ENCODE measurements around the gene GLI2. TPM values are rescaled to one million over a fixed set of nuclear protein-coding genes. Genes with fewer than 3 reads are reported as not detected.

Gene GLI2
- total and polyA plus RNA-seq, 2 of the 4 experiments (the other 2 are of a cell fraction) = 3.8 to 26.0 TPM

DNA sequence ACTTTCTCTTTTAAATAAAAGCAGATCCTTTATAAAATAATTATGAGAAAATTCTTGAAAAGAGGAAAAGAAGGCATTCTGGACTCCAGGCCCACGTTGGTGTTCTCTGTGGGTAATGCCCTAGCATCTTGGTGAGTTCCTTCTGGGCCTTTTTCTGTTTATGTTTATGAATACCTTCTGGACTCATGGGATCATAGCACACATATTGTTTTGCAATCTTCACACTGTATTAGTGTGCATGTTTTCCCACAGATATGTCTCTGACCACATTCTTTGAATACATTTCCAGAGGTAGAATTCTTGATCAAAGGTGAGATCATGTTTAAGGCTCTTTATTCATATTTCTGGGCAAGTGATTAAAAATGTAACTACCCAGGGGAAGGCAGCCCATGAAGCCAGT, 15.9 kb downstream of the GLI2 start:
- no peaks in the 10 kb centered on the region for H3K9me3 ChIP-seq (ENCODE audit: control insufficient read depth, insufficient read depth, low read length)
- no peak overlapping the region for H2BK20ac ChIP-seq (ENCODE audit: low read depth, low read length)
- ATAC-seq (ENCODE audit: low read depth) = peak; percentile 66
- H2BK5ac ChIP-seq (ENCODE audit: low read depth, low read length, poor library complexity, severe bottlenecking) = peak overlapping the region; percentile 74
- POLR2A ChIA-PET (ENCODE audit: unreplicated experiment) = no interaction called here
- H3K27me3 ChIP-seq (ENCODE audit: control insufficient read depth, insufficient read depth, low read length) = no peaks in the 10 kb centered on the region
- no peak overlapping the region for H4K5ac ChIP-seq (ENCODE audit: low read depth, low read length)
- peaks cover 61% of the 10 kb centered on the region for H4K20me1 ChIP-seq (ENCODE audit: insufficient read depth, low read length)
- TSS peak; percentile 9 for BruUV-seq (replicated peaks)
- H4K8ac ChIP-seq (ENCODE audit: low read depth in 2 of 2, low read length in 2 of 2) = no peak overlapping the region
- WGBS, 2 experiments (ENCODE audit: extremely low coverage in 2 of 2, insufficient read length in 1 of 2) = 20% methylated on average over 1 of the region's 1 CpG; no CpG with 5 or more reads in 1 of the 2 experiments
- H3K27ac ChIP-seq (ENCODE audit: insufficient read depth, low read length) = no peak overlapping the region
- in situ Hi-C loops (cut with MboI; ENCODE audit: low sequenced_read_pairs) = no loop called here
- no peak overlapping the region for H4K91ac ChIP-seq (ENCODE audit: insufficient read depth, low read depth, low read length)
- no peak overlapping the region; the same call in 2 of the 3 replicates for H2BK15ac ChIP-seq (ENCODE audit: low read depth, low read length)
- no peak overlapping the region for H3K56ac ChIP-seq (ENCODE audit: extremely low read depth, insufficient read depth, low read length)
- peak overlapping the region; percentile 43; the same call in 1 of the 2 replicates for H3K4me2 ChIP-seq (ENCODE audit: low read depth, low read length)
- H3K18ac ChIP-seq (ENCODE audit: low read depth, low read length) = no peak overlapping the region; the same call in 1 of the 2 replicates
- no peak overlapping the region for H3K23ac ChIP-seq (ENCODE audit: low read depth, low read length)
- CTCF ChIA-PET = no interaction called here
- 0 out of 2 replicates have a peak overlapping the region, but pooled peaks have one; percentile 11 for H3K14ac ChIP-seq (replicated peaks; ENCODE audit: low read depth, low read length)
- H3K4me3 ChIP-seq (ENCODE audit: insufficient read depth, low read depth, low read length) = no peak overlapping the region
- no peak for TF ChIP-seq RAD21 (IDR thresholded peaks at IDR 0.05; ENCODE audit: low read length)
- TF ChIP-seq, protein P1, sequence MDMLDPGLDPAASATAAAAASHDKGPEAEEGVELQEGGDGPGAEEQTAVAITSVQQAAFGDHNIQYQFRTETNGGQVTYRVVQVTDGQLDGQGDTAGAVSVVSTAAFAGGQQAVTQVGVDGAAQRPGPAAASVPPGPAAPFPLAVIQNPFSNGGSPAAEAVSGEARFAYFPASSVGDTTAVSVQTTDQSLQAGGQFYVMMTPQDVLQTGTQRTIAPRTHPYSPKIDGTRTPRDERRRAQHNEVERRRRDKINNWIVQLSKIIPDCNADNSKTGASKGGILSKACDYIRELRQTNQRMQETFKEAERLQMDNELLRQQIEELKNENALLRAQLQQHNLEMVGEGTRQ (IDR thresholded peaks at IDR 0.05; ENCODE audit: low read depth, low read length) = no peak
- TF ChIP-seq MAZ (IDR thresholded peaks at IDR 0.05; ENCODE audit: borderline replicate concordance, low read depth, low read length) = no peak
- TF ChIP-seq NFE2L2 (IDR thresholded peaks at IDR 0.05; ENCODE audit: low read depth, low read length) = no peak
- peak; percentile 70; the same call in 1 of the 2 replicates for TF ChIP-seq BHLHE40 (IDR thresholded peaks at IDR 0.05; ENCODE audit: low read depth, low read length)
- TF ChIP-seq FOS (IDR thresholded peaks at IDR 0.05; ENCODE audit: low read depth, low read length) = no peak
- TF ChIP-seq CTCF (conservative IDR thresholded peaks at IDR 0.05; ENCODE audit: low read depth, low read length) = no peak
- TF ChIP-seq POLR2A (IDR thresholded peaks at IDR 0.05; ENCODE audit: low read depth, low read length) = no peak
- TF ChIP-seq RCOR1 (IDR thresholded peaks at IDR 0.05; ENCODE audit: insufficient replicate concordance, low read length) = no peak
- TF ChIP-seq CEBPB (IDR thresholded peaks at IDR 0.05; ENCODE audit: low read depth, low read length) = peak; percentile 92
- TF ChIP-seq MAFK (IDR thresholded peaks at IDR 0.05; ENCODE audit: low read depth, low read length) = no peak
- TF ChIP-seq MXI1 (IDR thresholded peaks at IDR 0.05; ENCODE audit: borderline replicate concordance, low read depth, low read length) = no peak
- TF ChIP-seq CHD1 (IDR thresholded peaks at IDR 0.05; ENCODE audit: low read depth, low read length) = no peak
- no peak for TF ChIP-seq RFX5 (IDR thresholded peaks at IDR 0.05; ENCODE audit: low read depth, low read length)
- peaks cover 34% of the 10 kb centered on the region for H3K9me1 ChIP-seq (ENCODE audit: insufficient read depth, low read length)
- no peak overlapping the region for H2AFZ ChIP-seq (replicated peaks; ENCODE audit: low read length, poor library complexity)
- intact Hi-C loops (cut with micrococcal nuclease) = no loop called here
- H3K9ac ChIP-seq (ENCODE audit: low read depth, low read length) = no peak overlapping the region
- no peak overlapping the region for H3K4ac ChIP-seq (ENCODE audit: low read depth, low read length)
- peak; percentile 65 for DNase-seq
- H3K36me3 ChIP-seq (ENCODE audit: control insufficient read depth, insufficient read depth, low read length) = no peaks in the 10 kb centered on the region
- H3K79me1 ChIP-seq (ENCODE audit: low read depth in 1 of 2, low read length in 2 of 2) = peaks cover 3 to 75% of the 10 kb centered on the region in 2 experiments; a peak in 2 of 4 replicates
- dilution Hi-C loops (cut with HindIII; ENCODE audit: low sequenced_read_pairs, unreplicated experiment) = no loop called here
- peaks cover 34% of the 10 kb centered on the region for H3K4me1 ChIP-seq (ENCODE audit: control insufficient read depth, insufficient read depth, low read length)
- no peak overlapping the region for H2AK5ac ChIP-seq (ENCODE audit: low read depth, low read length)
- H2BK120ac ChIP-seq (ENCODE audit: low read depth, low read length) = no peak overlapping the region
- H2AK9ac ChIP-seq (replicated peaks; ENCODE audit: low read depth, low read length, poor library complexity) = no peak overlapping the region

Data from IMR-90 (cell line).